IPS-NIHi11 (cell line): ENCODE data around the gene SEC24C.

Experiments used
- DNase-seq: peaks from one replicate; pipeline ENCODE4 v3.0.0; 2012; ENCODE audit warnings: mixed read lengths, low spot score

SEC24C gene

GRCh38 chr10:73813333-73813732 is 69.2 kb downstream of the SEC24C start:
- no peak for DNase-seq

GRCh38 chr10:73814276-73814895 is 70.2 kb downstream of the SEC24C start:
- DNase-seq: no peak

- DNase-seq: peak; percentile 79
Measured at GRCh38 chr10:73814896-73815718, 70.9 kb downstream of the SEC24C start.

GRCh38 chr10:73815719-73816030 is 71.5 kb downstream of the SEC24C start:
- no peak for DNase-seq

- no peak for DNase-seq
Measured at GRCh38 chr10:73816917-73817729, 73.0 kb downstream of the SEC24C start.

GRCh38 chr10:73817826-73818225 is 73.7 kb downstream of the SEC24C start:
- DNase-seq: no peak

GRCh38 chr10:73818402-73818801 is 74.2 kb downstream of the SEC24C start:
- peak; percentile 39 for DNase-seq

- no peak for DNase-seq
Measured at GRCh38 chr10:73819081-73819480, 74.9 kb downstream of the SEC24C start.

GRCh38 chr10:73819513-73820093 is 75.4 kb downstream of the SEC24C start:
- DNase-seq: peak; percentile 70
